Measurements from ENCODE around the gene DNAH2. TPM values are rescaled to one million over a fixed set of nuclear protein-coding genes. Genes with fewer than 3 reads are reported as not detected.

DNAH2 gene
- total RNA-seq, 2 experiments from 2014 or later: not detected

DNA sequence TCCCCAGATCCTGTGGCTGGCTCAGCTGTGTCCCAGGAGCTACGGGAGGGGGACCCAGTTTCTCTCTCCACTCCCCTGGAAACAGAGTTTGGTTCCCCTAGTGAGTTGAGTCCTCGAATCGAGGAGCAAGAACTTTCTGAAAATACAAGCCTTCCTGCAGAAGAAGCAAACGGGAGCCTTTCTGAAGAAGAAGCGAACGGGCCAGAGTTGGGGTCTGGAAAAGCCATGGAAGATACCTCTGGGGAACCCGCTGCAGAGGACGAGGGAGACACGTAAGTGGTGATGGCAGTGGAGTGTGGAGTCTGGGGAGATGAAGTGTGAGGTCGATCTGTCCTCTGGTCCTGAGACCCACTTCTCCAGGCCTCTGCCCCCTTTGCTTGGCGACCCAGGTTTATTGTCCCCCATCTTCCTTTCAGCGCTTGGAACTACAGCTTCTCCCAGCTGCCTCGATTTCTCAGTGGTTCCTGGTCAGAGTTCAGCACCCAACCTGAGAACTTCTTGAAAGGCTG, 28.7 kb upstream of the DNAH2 start:
- H3K36me3 ChIP-seq (ENCODE audit: insufficient read depth, low read length): peaks cover 42% of the 10 kb centered on the region
- H3K4me2 ChIP-seq (ENCODE audit: low read length): peak overlapping the region; percentile 98
- peak overlapping the region; percentile 67 for H2AFZ ChIP-seq (ENCODE audit: low read length)
- H3K4me1 ChIP-seq (ENCODE audit: insufficient read depth, low read length, poor library complexity, severe bottlenecking): peaks cover 27% of the 10 kb centered on the region
- DNase-seq (ENCODE audit: low spot score): no peak
- intact Hi-C loops (cut with micrococcal nuclease; ENCODE audit: unreplicated experiment): loop anchor here (1.0 to 5.0 kb wide), 7 partner anchors 55 to 688 kb away; partner anchors contain the start of genes KCTD11 and KRABD2
- TF ChIP-seq EZH2phosphoT487 (IDR thresholded peaks at IDR 0.05; ENCODE audit: borderline replicate concordance, low read depth, low read length): no peak
- TF ChIP-seq, protein P1, sequence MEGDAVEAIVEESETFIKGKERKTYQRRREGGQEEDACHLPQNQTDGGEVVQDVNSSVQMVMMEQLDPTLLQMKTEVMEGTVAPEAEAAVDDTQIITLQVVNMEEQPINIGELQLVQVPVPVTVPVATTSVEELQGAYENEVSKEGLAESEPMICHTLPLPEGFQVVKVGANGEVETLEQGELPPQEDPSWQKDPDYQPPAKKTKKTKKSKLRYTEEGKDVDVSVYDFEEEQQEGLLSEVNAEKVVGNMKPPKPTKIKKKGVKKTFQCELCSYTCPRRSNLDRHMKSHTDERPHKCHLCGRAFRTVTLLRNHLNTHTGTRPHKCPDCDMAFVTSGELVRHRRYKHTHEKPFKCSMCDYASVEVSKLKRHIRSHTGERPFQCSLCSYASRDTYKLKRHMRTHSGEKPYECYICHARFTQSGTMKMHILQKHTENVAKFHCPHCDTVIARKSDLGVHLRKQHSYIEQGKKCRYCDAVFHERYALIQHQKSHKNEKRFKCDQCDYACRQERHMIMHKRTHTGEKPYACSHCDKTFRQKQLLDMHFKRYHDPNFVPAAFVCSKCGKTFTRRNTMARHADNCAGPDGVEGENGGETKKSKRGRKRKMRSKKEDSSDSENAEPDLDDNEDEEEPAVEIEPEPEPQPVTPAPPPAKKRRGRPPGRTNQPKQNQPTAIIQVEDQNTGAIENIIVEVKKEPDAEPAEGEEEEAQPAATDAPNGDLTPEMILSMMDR (conservative IDR thresholded peaks at IDR 0.05; ENCODE audit: low read length): no peak
- no TSS peak for BruUV-seq (replicated peaks)
- H3K4me3 ChIP-seq (ENCODE audit: low read depth, low read length, poor library complexity, severe bottlenecking): peak overlapping the region; percentile 92
- peak overlapping the region; percentile 35 for H3K27ac ChIP-seq (ENCODE audit: low read depth, low read length, poor library complexity, severe bottlenecking)
- H3K9me3 ChIP-seq (ENCODE audit: low read length): no peaks in the 10 kb centered on the region
- H3K9me2 ChIP-seq (ENCODE audit: insufficient read depth, low read length): no peaks in the 10 kb centered on the region
- H3K79me2 ChIP-seq (ENCODE audit: insufficient read depth, low read depth, low read length): peaks cover 50% of the 10 kb centered on the region
- POLR2A ChIA-PET: interaction anchor here (1.1 kb wide), 1 partner anchor 285 kb away, joined by 4 read pairs; the partner anchor contains the start of gene TMEM256
- H4K20me1 ChIP-seq (ENCODE audit: insufficient read depth, low read length): peaks cover 19% of the 10 kb centered on the region
- CTCF ChIA-PET (ENCODE audit: unreplicated experiment): interaction anchor here (1.5 kb wide), 1 partner anchor 74 kb away, joined by 4 read pairs; the partner anchor contains the start of gene FXR2

DNA sequence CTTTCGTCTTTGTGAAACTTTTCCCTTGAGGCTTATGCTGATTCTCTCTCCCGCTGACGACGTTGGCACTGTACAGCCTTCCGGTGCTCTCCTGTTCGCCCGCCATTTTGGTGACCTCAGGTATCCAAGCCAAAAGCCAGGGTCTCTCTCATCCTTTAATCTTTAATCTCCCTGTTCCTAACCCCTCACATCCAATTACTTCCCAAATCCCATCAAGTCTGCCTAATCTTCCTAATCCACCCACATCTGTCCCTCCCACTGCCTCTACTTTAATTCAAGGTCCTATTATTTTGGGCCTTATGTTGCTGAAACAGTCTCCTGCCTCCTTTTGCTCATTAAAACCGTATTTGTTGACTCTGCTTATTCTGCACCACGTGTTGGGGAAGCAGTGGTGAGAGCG, 22.0 kb upstream of the DNAH2 start:
- ChIA-PET POLR2A (no interaction called here), CTCF (ENCODE audit: unreplicated experiment) (no interaction called here)
- no peak for TF ChIP-seq EZH2phosphoT487 (IDR thresholded peaks at IDR 0.05; ENCODE audit: borderline replicate concordance, low read depth, low read length)
- TF ChIP-seq, protein P1 (conservative IDR thresholded peaks at IDR 0.05; ENCODE audit: low read length): no peak

DNA sequence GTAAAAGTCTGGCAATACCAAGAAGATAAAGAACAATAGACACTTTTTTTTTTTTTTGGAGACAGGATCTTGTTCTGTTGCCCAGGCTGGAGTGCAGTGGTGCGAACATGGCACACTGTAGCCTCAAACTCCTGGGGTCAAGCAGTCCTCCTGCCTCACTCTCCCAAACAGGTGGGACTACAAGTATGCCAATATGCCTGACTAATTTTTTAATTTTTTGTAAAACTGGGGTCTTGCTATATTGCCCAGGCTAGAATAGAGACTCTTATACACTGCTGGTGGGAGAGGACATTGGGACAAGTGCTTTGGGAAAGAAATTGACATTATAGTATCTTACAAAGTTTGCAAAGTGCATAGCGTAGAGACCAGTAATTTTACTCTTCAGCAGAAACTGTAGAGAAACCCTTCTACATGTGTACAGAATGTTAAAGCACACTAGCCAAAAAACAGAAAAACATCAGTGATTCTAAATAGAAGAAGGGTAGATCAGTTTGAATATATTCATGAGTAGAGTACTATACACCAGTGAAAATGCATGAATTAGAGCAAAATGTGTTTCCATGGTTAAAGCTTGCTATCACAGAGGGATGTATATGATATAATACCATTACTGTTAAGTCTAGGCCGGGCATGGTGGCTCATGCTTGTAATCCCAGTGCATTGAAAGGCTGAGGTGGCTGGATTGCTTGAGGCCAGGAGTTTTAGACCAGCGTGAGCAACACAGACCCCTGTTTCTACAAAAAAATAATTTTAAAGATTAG, 19.5 kb upstream of the DNAH2 start:
- Histone ChIP-seq H3K4me3 (ENCODE audit: low read depth, low read length, poor library complexity, severe bottlenecking) (no peak overlapping the region), H3K27ac (ENCODE audit: low read depth, low read length, poor library complexity, severe bottlenecking) (no peak overlapping the region), H3K4me1 (ENCODE audit: insufficient read depth, low read length, poor library complexity, severe bottlenecking) (no peaks in the 10 kb centered on the region), H2AFZ (ENCODE audit: low read length) (no peak overlapping the region), H3K4me2 (ENCODE audit: low read length) (no peak overlapping the region), H3K9me3 (ENCODE audit: low read length) (no peaks in the 10 kb centered on the region), H4K20me1 (ENCODE audit: insufficient read depth, low read length) (no peaks in the 10 kb centered on the region), H3K9me2 (ENCODE audit: insufficient read depth, low read length) (no peaks in the 10 kb centered on the region), H3K79me2 (ENCODE audit: insufficient read depth, low read depth, low read length) (no peaks in the 10 kb centered on the region), H3K36me3 (ENCODE audit: insufficient read depth, low read length) (peaks cover 35% of the 10 kb centered on the region)
- CTCF ChIA-PET (ENCODE audit: unreplicated experiment): no interaction called here
- TF ChIP-seq, protein P1 (conservative IDR thresholded peaks at IDR 0.05; ENCODE audit: low read length): no peak
- TF ChIP-seq EZH2phosphoT487 (IDR thresholded peaks at IDR 0.05; ENCODE audit: borderline replicate concordance, low read depth, low read length): no peak
- BruUV-seq (replicated peaks): no TSS peak
- no peak for DNase-seq (ENCODE audit: low spot score)
- POLR2A ChIA-PET: no interaction called here
- intact Hi-C loops (cut with micrococcal nuclease; ENCODE audit: unreplicated experiment): no loop called here

More for the DNA sequence above, 22.0 kb upstream of the DNAH2 start:
- no peak overlapping the region for H2AFZ ChIP-seq (ENCODE audit: low read length)
- H3K9me2 ChIP-seq (ENCODE audit: insufficient read depth, low read length): no peaks in the 10 kb centered on the region
- H3K9me3 ChIP-seq (ENCODE audit: low read length): no peaks in the 10 kb centered on the region
- H3K36me3 ChIP-seq (ENCODE audit: insufficient read depth, low read length): peaks cover 29% of the 10 kb centered on the region
- H3K4me1 ChIP-seq (ENCODE audit: insufficient read depth, low read length, poor library complexity, severe bottlenecking): no peaks in the 10 kb centered on the region
- no peak overlapping the region for H3K4me2 ChIP-seq (ENCODE audit: low read length)
- DNase-seq (ENCODE audit: low spot score): no peak
- H3K27ac ChIP-seq (ENCODE audit: low read depth, low read length, poor library complexity, severe bottlenecking): no peak overlapping the region
- H4K20me1 ChIP-seq (ENCODE audit: insufficient read depth, low read length): no peaks in the 10 kb centered on the region
- H3K4me3 ChIP-seq (ENCODE audit: low read depth, low read length, poor library complexity, severe bottlenecking): no peak overlapping the region
- intact Hi-C loops (cut with micrococcal nuclease; ENCODE audit: unreplicated experiment): no loop called here
- no TSS peak for BruUV-seq (replicated peaks)
- H3K79me2 ChIP-seq (ENCODE audit: insufficient read depth, low read depth, low read length): no peaks in the 10 kb centered on the region
